SK-N-SH treated with all-trans-retinoic acid at 6 μM for 48 hours (cell line): ENCODE measurements around the gene CTLA4.
"Not testable (repeated sequence)": the region's sequence is repeated elsewhere in the genome, so short reads cannot be mapped to it uniquely, and the experiment has no call there.

ENCODE experiments used
- ATAC-seq: fragments of 200-7000 bp; cut with Tn5 transposase; 3 replicates; pipeline ENCODE4 v1.9.1; 2020; ENCODE audit warnings: mild to moderate bottlenecking, moderate library complexity
- ARNTL ChIP-seq: fragments of 450-650 bp; formaldehyde crosslinking; IDR thresholded peaks from 2 replicates; pipeline ENCODE4 v1.5.0; 2020; ENCODE audit warnings: low read depth, mild to moderate bottlenecking, moderate library complexity, borderline replicate concordance
- BACH2 ChIP-seq: fragments of 250-450 bp; sonication (Bioruptor Pico); IDR thresholded peaks from 2 replicates; pipeline ENCODE4 v1.9.0; 2021; ENCODE audit warnings: mild to moderate bottlenecking, borderline replicate concordance
- CREB5 ChIP-seq: fragments of 250-450 bp; sonication (Bioruptor Pico); IDR thresholded peaks from 2 replicates; pipeline ENCODE4 v1.5.1; 2020; ENCODE audit warnings: low read depth, mild to moderate bottlenecking, moderate library complexity
- CSDC2 ChIP-seq: fragments of 250-450 bp; sonication (Bioruptor Pico); IDR thresholded peaks from 2 replicates; pipeline ENCODE4 v1.5.0; 2020; ENCODE audit warnings: mild to moderate bottlenecking, moderate library complexity
- CSRNP3 ChIP-seq: fragments of 250-450 bp; sonication (Bioruptor Pico); IDR thresholded peaks from 2 replicates; pipeline ENCODE4 v1.5.1; 2021; ENCODE audit warnings: mild to moderate bottlenecking, moderate library complexity
- ESRRG ChIP-seq: fragments of 250-450 bp; sonication (Bioruptor Pico); IDR thresholded peaks from 2 replicates; pipeline ENCODE4 v1.6.1; 2021; ENCODE audit warnings: mild to moderate bottlenecking
- GLIS3 ChIP-seq: fragments of 250-450 bp; sonication (Bioruptor Pico); IDR thresholded peaks from 2 replicates; pipeline ENCODE4 v1.5.0; 2020; ENCODE audit warnings: mild to moderate bottlenecking, moderate library complexity
- ISL1 ChIP-seq: fragments of 250-450 bp; sonication (Bioruptor Pico); IDR thresholded peaks from 2 replicates; pipeline ENCODE4 v2.1.2; 2022; ENCODE audit warnings: mild to moderate bottlenecking, moderate library complexity
- OSR1 ChIP-seq: fragments of 250-450 bp; sonication (Bioruptor Pico); IDR thresholded peaks from 2 replicates; pipeline ENCODE4 v1.8.0; 2022; ENCODE audit warnings: moderate library complexity, mild to moderate bottlenecking, inconsistent platforms
- PATZ1 ChIP-seq: fragments of 250-450 bp; sonication (Bioruptor Pico); IDR thresholded peaks from 2 replicates; pipeline ENCODE4 v1.8.0; 2020; ENCODE audit warnings: mild to moderate bottlenecking, moderate library complexity, borderline replicate concordance
- POU6F1 ChIP-seq: fragments of 250-450 bp; sonication (Bioruptor Pico); IDR thresholded peaks from 2 replicates; pipeline ENCODE4 v1.8.0; 2021; ENCODE audit warnings: low read depth, mild to moderate bottlenecking, moderate library complexity, borderline replicate concordance
- PPARA ChIP-seq: fragments of 250-450 bp; sonication (Bioruptor Pico); IDR thresholded peaks from 2 replicates; pipeline ENCODE4 v1.5.0; 2020; ENCODE audit warnings: mild to moderate bottlenecking, borderline replicate concordance
- RARB ChIP-seq: fragments of 250-450 bp; sonication (Bioruptor Pico); IDR thresholded peaks from 2 replicates; pipeline ENCODE4 v1.8.0; 2021; ENCODE audit warnings: mild to moderate bottlenecking, moderate library complexity
- SNAI2 ChIP-seq: fragments of 250-450 bp; sonication (Bioruptor Pico); IDR thresholded peaks from 2 replicates; pipeline ENCODE4 v1.5.0; 2020; ENCODE audit warnings: mild to moderate bottlenecking, moderate library complexity
- TCF4 ChIP-seq: fragments of 250-450 bp; sonication (Bioruptor Pico); IDR thresholded peaks from 2 replicates; pipeline ENCODE4 v1.8.0; 2021; ENCODE audit warnings: mild to moderate bottlenecking, moderate library complexity, borderline replicate concordance
- TSHZ2 ChIP-seq: fragments of 250-450 bp; sonication (Bioruptor Pico); IDR thresholded peaks from 2 replicates; pipeline ENCODE4 v1.5.0; 2020; ENCODE audit warnings: mild to moderate bottlenecking, moderate library complexity
- ZFP3 ChIP-seq: fragments of 250-450 bp; sonication (Bioruptor Pico); IDR thresholded peaks from 2 replicates; pipeline ENCODE4 v1.5.0; 2020; ENCODE audit warnings: mild to moderate bottlenecking, moderate library complexity
- ZFP30 ChIP-seq: fragments of 450-650 bp; formaldehyde crosslinking; IDR thresholded peaks from 2 replicates; pipeline ENCODE4 v1.5.0; 2022; ENCODE audit warnings: mild to moderate bottlenecking, moderate library complexity
- ZNF565 ChIP-seq: fragments of 450-650 bp; formaldehyde crosslinking; conservative IDR thresholded peaks from 2 replicates; pipeline ENCODE4 v1.5.0; 2020; ENCODE audit warnings: low read depth, mild to moderate bottlenecking, moderate library complexity
- ZNF70 ChIP-seq: fragments of 450-650 bp; formaldehyde crosslinking; IDR thresholded peaks from 2 replicates; pipeline ENCODE4 v1.5.0; 2020; ENCODE audit warnings: mild to moderate bottlenecking, moderate library complexity
- ZNF8 ChIP-seq: fragments of 450-650 bp; formaldehyde crosslinking; IDR thresholded peaks from 2 replicates; pipeline ENCODE4 v1.5.0; 2020; ENCODE audit warnings: mild to moderate bottlenecking, moderate library complexity

Gene CTLA4

GRCh38 chr2:203880557-203881125 is 13.1 kb downstream of the CTLA4 start:
- no peak for ATAC-seq
- TF ChIP-seq ISL1 (CRISPR knock-in tag) (no peak), RARB (CRISPR knock-in tag) (no peak), TSHZ2 (CRISPR knock-in tag) (no peak), CSDC2 (CRISPR knock-in tag) (no peak), GLIS3 (CRISPR knock-in tag) (no peak), ARNTL (no peak), ZFP30 (no peak), ZNF565 (no peak), ESRRG (CRISPR knock-in tag) (no peak), CSRNP3 (CRISPR knock-in tag) (no peak), ZNF70 (no peak), PPARA (CRISPR knock-in tag) (no peak), ZFP3 (CRISPR knock-in tag) (no peak), ZNF8 (CRISPR knock-in tag) (no peak), OSR1 (CRISPR knock-in tag) (no peak), POU6F1 (CRISPR knock-in tag) (no peak), TCF4 (no peak), BACH2 (no peak)

GRCh38 chr2:203881185-203881584 is 13.6 kb downstream of the CTLA4 start:
- ATAC-seq = not testable (repeated sequence)

GRCh38 chr2:203882551-203882950 is 15.0 kb downstream of the CTLA4 start:
- ATAC-seq = no peak
- TF ChIP-seq CREB5 (no peak), CSDC2 (CRISPR knock-in tag) (no peak), SNAI2 (CRISPR knock-in tag) (no peak), OSR1 (CRISPR knock-in tag) (no peak), PPARA (CRISPR knock-in tag) (no peak), CSRNP3 (CRISPR knock-in tag) (no peak), GLIS3 (CRISPR knock-in tag) (no peak), TSHZ2 (CRISPR knock-in tag) (no peak), TCF4 (no peak), ZNF8 (CRISPR knock-in tag) (no peak), ISL1 (CRISPR knock-in tag) (no peak), PATZ1 (CRISPR knock-in tag) (no peak), BACH2 (no peak), ARNTL (no peak)
- TF ChIP-seq, all 23 proteins: peak for 0
